Activated CD8-positive, alpha-beta memory T cell treated with anti-CD3 and anti-CD28 coated beads, Interleukin-2, amount 50 U/mL, for 4 hours (primary cell): ENCODE data around the gene LRRC3C.

Experiments
- DNase-seq: peaks from one replicate; pipeline ENCODE4 v3.0.0-alpha.2; 2020

LRRC3C gene

GRCh38 chr17:39951924-39952679 lies 24.6 kb downstream of the LRRC3C start:
- DNase-seq: no peak

GRCh38 chr17:39952680-39953470 lies 25.3 kb downstream of the LRRC3C start:
- DNase-seq: peak; percentile 93

- no peak for DNase-seq
These were observed 25.9 kb downstream of the LRRC3C start for GRCh38 chr17:39953471-39953888.

GRCh38 chr17:39954876-39955275 lies 27.3 kb downstream of the LRRC3C start:
- no peak for DNase-seq

GRCh38 chr17:39955726-39956225 lies 28.2 kb downstream of the LRRC3C start:
- DNase-seq: no peak

GRCh38 chr17:39960524-39961041 lies 33.1 kb downstream of the LRRC3C start:
- DNase-seq: no peak

GRCh38 chr17:39962642-39963220 lies 35.2 kb downstream of the LRRC3C start, which contains the start of gene GSDMA:
TSS of gene GSDMA (plus strand) at chr17:39963004. CDS start at chr17:39965688, 2,684 bp downstream.
- no peak for DNase-seq

- peak; percentile 40 for DNase-seq
These were observed 36.3 kb downstream of the LRRC3C start for GRCh38 chr17:39963829-39964228.

GRCh38 chr17:39965017-39965699 lies 37.6 kb downstream of the LRRC3C start:
- no peak for DNase-seq

- no peak for DNase-seq
These were observed 39.2 kb downstream of the LRRC3C start for GRCh38 chr17:39966771-39967170.

- DNase-seq: no peak
These were observed 41.2 kb downstream of the LRRC3C start for GRCh38 chr17:39968761-39969160.

GRCh38 chr17:39969375-39969774 lies 41.8 kb downstream of the LRRC3C start:
- no peak for DNase-seq

GRCh38 chr17:39970157-39970692 lies 42.7 kb downstream of the LRRC3C start:
- no peak for DNase-seq

- DNase-seq: no peak
These were observed 43.6 kb downstream of the LRRC3C start for GRCh38 chr17:39971076-39971603.

- DNase-seq: no peak
These were observed 44.7 kb downstream of the LRRC3C start for GRCh38 chr17:39972271-39972670.

- no peak for DNase-seq
These were observed 46.0 kb downstream of the LRRC3C start for GRCh38 chr17:39973496-39973895.

- no peak for DNase-seq
These were observed 46.9 kb downstream of the LRRC3C start for GRCh38 chr17:39974433-39974832.

- no peak for DNase-seq
These were observed 48.3 kb downstream of the LRRC3C start for GRCh38 chr17:39975801-39976200.

- DNase-seq: no peak
These were observed 51.6 kb downstream of the LRRC3C start for GRCh38 chr17:39979016-39979670.

GRCh38 chr17:39979893-39980350 lies 52.4 kb downstream of the LRRC3C start:
- peak; percentile 21 for DNase-seq
